Measurements from ENCODE around the gene PRKN.

DNA sequence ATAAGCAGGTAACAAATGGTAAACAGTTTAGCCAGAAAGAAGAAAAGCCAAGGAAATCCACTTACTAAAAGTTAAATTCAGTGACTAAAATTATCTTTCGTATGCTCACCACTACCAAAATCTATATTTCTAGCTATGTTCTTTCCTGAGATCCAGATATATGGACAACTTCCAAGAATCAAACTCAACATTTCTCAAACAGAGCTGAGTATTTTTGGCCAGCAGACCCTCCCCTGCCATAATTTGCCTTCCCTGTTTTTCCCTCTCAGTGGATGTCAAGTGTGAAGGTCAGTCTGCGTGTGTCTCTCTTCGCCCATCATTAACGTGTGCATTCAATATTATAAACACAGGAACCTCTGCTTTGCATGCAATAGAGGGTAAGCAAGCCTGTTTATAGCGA is 42.0 kb downstream of the PRKN start:
- TF ChIP-seq, protein P1, sequence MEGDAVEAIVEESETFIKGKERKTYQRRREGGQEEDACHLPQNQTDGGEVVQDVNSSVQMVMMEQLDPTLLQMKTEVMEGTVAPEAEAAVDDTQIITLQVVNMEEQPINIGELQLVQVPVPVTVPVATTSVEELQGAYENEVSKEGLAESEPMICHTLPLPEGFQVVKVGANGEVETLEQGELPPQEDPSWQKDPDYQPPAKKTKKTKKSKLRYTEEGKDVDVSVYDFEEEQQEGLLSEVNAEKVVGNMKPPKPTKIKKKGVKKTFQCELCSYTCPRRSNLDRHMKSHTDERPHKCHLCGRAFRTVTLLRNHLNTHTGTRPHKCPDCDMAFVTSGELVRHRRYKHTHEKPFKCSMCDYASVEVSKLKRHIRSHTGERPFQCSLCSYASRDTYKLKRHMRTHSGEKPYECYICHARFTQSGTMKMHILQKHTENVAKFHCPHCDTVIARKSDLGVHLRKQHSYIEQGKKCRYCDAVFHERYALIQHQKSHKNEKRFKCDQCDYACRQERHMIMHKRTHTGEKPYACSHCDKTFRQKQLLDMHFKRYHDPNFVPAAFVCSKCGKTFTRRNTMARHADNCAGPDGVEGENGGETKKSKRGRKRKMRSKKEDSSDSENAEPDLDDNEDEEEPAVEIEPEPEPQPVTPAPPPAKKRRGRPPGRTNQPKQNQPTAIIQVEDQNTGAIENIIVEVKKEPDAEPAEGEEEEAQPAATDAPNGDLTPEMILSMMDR (IDR thresholded peaks at IDR 0.05) = no peak
- TF ChIP-seq POLR2AphosphoS5 (IDR thresholded peaks at IDR 0.05; ENCODE audit: low read depth, low read length) (no peak), SIN3A (IDR thresholded peaks at IDR 0.05; ENCODE audit: borderline replicate concordance, insufficient read depth, low read depth, low read length) (no peak)
- TF ChIP-seq, protein P2, sequence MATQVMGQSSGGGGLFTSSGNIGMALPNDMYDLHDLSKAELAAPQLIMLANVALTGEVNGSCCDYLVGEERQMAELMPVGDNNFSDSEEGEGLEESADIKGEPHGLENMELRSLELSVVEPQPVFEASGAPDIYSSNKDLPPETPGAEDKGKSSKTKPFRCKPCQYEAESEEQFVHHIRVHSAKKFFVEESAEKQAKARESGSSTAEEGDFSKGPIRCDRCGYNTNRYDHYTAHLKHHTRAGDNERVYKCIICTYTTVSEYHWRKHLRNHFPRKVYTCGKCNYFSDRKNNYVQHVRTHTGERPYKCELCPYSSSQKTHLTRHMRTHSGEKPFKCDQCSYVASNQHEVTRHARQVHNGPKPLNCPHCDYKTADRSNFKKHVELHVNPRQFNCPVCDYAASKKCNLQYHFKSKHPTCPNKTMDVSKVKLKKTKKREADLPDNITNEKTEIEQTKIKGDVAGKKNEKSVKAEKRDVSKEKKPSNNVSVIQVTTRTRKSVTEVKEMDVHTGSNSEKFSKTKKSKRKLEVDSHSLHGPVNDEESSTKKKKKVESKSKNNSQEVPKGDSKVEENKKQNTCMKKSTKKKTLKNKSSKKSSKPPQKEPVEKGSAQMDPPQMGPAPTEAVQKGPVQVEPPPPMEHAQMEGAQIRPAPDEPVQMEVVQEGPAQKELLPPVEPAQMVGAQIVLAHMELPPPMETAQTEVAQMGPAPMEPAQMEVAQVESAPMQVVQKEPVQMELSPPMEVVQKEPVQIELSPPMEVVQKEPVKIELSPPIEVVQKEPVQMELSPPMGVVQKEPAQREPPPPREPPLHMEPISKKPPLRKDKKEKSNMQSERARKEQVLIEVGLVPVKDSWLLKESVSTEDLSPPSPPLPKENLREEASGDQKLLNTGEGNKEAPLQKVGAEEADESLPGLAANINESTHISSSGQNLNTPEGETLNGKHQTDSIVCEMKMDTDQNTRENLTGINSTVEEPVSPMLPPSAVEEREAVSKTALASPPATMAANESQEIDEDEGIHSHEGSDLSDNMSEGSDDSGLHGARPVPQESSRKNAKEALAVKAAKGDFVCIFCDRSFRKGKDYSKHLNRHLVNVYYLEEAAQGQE (IDR thresholded peaks at IDR 0.05; ENCODE audit: insufficient read depth in 1 of 2, low read depth in 2 of 2, low read length in 1 of 2) = no peak
